HG03025 (cell line): ENCODE data around the gene CABP1.
"Not testable (repeated sequence)": the region's sequence is repeated elsewhere in the genome, so short reads cannot be mapped to it uniquely, and the experiment has no call there.

Experiments
- ATAC-seq: cut with Tn5 transposase; IDR thresholded peaks from one replicate; pipeline ENCODE4 v1.9.1; 2021; ENCODE audit warnings: mild to moderate bottlenecking, moderate library complexity; ENCODE audit not compliant: unreplicated experiment, low FRiP score

CABP1 gene

DNA sequence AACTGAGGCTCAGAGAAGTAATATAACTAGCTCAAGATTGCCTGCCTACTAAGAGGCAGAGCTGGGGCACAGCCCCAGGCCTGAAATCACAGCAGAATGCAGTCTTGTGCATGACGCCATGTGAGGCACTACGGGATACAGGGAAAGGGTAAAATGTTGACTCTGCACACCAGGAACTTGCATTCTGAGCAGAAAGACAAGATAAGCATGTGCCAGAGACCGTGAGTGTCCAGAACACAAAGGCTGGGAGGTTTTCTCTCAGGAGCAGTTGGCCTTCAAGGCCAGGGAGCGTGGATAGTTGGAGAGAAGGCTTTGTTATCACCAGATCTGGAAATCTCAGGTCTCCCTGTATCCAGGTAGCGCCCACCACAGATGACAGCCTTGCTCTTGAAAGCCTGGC is 23.3 kb downstream of the CABP1 start:
- ATAC-seq: no peak

DNA sequence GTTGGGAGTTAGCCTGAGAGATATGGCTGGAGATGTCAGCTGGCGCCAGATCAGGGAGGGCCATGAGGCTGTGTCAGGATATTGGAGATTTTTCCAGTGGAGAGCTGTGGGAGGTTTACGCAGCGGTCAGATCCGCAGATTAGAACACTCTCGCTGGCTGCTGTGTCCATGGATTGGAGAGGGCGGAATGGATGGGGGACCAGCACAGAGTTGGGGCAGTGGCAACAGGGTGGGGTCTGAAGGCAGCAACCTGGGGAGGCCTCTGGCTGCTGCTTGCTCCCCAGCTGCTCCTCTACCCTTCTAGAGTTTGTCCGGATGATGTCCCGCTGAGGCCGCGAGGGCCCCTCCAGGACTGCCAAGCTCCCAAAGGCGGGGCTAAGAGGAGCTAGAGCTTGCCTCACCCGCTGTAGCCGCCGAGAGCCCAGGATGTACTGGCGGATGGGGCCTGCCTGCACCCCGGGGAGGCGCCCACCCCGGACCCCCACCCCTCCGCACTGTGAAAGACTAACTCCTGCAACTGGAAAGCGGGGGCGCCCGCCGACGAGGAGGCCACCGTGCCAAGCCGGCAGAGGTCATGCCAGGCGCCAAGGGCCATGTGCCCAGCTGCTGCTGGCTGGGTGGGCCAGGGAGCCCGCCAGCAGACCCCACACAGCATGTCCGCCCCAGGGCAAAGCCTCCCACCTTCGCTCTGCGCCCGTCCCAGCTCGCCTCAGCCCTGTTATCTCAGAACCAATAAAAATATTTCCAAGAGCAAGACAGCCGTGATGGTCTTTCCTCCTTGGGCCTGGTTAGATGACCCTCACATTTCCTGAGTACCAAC is 26.4 kb downstream of the CABP1 start:
- ATAC-seq: no peak

DNA sequence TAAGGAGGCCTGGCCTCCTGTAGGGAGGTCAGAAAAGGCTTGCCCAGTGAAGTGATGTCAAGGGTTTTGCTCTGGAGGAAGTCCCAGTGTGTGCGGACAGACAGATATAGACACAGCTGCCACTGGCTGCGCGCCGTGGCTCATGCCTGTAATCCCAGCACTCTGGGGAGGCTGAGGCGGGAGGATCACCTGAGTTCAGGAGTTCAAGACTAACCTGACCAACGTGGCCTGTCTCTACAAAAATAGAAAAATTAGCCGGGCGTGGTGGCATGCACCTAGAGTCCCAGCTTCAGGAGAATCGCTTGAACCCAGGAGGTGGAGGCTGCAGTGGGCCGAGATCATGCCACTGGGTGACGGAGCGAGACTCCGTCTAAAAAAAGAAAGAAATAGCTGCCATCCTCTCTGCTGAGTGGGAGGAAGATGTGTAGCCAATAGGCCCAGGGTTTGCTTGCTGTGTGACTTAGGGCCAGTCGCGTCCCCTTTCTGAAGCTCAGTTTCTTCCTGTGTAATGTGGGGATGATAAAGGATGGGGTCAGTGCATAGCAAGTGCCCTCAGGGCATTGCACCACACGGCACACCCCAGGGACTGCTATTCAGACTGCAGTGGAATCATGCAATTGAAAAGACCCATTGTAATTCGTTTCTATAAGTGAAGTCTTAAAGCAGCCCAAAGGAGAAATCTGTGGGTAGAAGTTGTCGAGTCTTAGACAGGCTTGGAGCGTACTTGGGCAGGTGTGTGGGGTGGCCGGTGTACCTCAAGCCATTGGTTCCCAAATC is 27.9 kb downstream of the CABP1 start:
- ATAC-seq: no peak

DNA sequence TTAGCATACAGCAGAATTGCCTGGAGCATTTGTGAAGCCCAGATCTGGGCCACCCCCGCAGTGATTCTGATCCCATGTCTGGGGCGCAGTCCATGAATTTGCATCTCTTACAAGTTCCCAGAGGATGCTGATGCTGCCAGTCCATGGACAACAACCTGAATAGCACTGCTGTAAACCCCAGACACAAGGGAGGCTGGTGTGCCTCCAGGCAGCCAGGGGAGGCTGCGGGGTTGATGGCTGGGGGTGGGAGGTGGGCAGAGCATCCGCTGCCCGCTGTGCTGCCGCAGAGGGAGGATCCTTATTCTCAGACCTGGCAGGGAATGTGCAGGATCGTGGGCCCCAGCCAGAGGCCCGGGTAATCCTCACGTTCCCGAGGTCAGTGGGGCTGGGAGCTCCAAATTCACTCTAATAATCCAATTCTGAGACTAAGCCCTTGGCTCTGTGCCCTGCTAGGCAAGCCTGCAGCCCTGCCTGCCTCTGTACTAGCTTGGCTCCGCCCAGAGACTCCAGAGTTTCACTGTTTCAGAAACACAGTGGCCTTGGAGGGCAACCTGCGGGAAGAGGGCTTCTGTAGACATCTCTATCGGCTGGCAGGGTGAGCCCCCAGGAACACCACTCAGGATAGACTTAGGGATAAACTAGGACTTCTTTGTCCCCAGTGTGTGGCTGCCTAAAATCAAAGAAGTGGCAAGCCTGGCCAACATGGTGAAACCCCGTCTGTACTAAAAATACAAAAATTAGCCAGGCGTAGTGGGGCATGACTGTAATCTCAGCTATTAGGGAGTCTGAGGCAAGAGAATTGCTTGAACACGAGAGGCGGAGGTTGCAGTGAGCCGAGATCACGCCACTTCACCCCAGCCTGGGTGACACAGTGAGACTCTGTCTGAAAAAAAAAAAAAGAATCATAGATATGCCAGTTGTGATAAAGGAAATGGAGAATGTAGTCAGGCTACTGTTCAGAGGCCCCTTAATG is 28.7 kb downstream of the CABP1 start:
- ATAC-seq: no peak

DNA sequence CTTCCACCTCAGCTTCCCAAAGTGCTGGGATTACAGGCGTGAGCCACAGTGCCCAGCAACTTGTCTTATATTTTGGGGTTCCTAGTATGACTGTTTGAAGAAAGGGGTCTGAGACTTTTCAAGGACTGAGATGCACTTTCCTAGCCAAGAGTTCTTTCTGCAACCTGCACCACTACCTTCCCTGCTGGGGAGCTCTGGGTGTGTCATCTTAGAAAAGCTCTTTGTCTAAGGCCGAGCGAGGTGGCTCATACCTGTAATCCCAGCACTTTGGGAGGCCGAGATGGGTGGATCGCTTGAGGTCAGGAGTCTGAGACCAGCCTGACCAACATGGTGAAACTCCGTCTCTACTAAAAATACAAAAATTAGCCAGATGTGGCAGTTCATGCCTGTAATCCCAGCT is 29.8 kb downstream of the CABP1 start:
- not testable (repeated sequence) for ATAC-seq

DNA sequence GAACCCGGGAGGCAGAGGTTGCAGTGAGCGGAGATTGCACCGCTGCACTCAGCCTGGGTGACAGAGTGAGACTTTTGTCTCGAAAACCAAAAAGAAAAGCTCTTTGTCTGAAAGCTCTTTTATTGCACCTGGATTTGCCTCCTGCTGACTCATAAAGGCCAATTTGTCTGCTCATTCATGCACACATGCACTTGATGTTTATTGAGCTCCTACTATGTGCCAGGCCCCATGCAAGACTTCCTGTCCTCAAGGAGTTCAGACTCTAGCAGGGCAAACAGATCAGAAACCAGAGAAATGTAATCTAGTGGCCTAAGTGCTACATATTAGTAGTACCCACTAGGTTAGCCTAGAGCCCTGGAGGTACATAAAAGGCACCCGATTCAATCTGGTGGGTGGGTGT is 30.2 kb downstream of the CABP1 start:
- ATAC-seq: no peak

DNA sequence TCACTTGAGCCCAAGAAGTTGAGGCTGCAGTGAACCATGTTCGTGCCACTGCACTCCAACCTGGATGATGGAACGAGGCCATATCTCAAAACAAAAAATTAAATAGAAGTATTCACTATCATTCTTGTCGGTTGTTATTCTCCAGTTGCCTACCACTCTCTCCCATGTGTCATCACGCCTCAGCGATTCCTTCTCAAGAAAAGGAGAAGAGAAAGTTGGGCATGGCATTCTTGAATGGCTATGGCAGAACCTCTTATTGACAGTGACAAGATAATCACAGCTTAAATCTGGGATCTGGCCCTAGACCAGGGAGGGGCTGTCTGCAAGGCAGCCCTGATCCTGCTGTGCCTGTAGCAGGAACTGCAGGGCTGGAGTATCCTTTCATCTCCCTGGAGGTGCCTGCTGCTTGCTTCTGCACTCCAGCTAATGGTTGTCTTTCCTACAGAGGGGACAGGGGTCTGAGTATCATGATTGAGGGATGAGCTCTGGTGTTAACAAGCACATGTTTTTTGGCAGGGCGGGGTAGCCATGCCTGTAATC is 33.7 kb downstream of the CABP1 start:
- ATAC-seq: no peak

DNA sequence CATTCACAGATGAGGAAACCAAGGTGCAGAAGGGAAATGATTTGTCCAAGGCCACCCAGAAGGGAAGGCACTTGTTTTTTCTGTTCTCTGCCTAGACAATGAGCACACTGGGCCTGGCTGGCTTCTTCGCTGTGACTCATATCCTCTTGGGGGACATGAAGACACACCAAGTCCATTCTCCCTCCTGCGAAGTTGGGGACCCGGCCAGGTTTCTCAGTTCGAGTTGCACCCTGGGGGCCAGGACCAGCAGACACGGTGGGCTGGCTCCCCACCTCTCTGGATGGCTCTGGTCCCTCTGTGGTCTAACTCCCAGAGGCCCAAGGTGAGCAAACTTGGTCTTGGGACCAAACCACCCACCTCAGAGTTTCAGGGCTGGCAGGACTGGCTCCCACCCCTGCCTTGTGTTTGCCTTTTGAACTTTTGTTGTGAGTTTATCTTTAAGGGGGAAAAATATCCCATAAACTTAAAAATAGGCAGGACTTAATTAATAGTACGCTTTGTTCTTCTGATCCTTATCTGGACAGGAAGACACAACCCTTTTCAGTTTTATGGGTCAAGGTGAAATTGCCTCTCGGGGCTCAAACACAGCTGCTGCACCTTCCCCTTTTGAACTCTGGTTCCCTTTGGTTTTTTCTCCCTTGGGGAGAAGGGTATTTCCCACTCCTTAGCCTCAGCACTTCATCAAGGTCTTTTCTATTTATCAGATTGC is 37.5 kb downstream of the CABP1 start:
- ATAC-seq: no peak

DNA sequence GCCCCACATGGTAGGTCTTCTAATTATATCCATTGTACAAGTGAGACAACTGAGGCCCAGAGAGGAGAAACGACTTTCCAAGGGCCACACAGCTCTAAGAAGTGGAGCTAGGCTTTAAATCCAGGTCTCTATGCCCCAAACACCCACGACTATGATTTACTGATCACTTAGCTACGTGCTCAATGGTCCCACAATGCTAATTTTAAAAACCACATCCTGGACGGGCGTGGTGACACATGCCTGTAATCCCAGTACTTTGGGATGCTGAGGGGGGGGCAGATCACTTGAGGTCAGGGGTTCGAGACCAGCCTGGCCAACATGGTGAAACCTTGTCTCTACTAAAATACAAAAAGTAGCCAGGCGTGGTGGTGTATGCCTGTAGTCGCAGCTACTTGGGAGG is 38.1 kb downstream of the CABP1 start:
- no peak for ATAC-seq

DNA sequence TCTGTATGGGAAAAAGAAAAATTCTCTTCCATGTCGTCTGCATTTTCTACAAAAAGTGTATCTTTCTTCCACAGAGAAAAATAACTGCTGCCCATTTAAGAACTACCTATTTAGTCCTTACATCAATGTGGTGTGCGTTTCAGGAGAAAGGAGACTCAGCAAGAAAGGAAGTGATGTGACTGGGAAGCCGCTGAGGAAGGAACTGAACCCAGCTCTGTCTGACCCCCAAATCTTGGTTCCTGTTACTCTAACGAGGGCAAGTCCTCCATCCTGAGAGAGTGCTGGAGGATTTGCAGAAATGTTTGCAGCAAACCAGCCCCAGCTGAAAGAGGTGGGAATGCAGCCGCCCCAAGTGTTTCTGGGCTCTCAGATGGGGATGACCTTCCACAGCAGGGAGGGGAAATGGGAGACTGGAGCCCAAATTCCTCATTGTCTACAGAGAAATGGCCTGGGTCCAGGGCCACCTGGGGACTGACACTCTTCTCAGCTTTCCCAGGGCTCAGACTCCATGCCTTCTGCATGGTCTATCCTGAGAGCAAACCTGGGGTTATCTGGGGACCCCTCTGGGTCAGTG is 39.8 kb downstream of the CABP1 start:
- no peak for ATAC-seq

DNA sequence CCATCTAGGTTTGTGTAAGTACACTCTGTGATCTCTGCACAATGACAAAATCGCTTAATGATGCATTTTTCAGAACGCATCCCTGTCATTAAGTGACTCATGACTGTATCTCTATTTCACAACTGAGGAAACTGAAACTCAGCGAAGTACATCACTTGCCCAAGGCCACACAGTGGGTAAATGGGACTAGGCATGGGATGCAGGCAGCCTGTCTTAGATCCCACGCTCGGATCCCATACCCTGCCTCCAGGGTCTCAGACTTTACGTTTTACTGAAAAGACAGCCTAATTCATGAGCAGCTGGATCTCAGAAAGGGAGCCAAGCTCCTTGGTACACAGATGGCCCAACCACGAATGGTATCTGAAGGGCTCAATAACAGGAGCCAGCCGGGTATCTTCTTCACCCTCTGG is 44.1 kb downstream of the CABP1 start:
- ATAC-seq: no peak

DNA sequence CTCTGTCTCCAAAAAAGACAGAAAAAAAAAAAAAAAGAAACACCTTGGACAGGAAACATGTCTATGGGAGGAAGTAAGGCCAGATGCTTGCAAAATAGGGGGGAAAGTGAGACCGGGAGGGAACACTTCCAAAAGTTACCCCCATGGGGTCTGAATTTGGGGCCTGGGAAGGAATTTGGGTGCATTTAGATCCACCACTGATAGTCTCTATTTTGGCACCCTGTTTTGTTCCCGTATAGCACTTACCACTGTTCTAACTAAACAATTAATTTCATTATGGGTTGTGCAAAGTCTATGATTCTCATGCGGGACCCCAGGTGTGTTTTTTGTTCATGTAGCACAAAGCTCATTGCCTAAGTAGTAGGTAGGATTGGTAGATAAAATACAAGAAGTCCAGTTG is 45.1 kb downstream of the CABP1 start:
- no peak for ATAC-seq

DNA sequence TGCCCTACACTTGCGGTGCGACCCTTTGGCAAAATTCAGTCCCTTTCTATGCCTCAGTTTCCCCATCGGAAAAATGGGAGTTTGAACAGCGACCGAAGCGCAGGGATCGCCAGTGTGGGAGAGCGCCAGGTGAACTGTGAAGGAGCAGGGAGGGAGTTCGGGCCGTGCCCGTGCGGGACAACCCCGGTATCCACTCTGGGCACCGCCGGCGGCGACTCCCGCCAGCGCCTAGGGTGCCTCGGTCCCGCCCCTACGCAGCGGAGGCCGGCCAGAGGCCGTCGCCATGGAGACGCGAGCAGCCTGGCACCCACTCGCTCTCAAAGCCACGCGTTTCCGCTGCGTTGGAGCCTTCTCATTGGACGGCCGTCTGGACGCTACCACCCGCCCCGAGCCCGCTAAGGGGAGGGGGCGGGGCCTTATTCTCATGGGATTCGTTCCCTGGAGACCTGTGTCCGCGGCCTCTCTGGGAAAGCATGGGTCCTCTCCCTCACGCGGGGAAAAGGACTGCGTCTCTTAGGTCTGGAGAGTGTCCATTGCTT is 45.8 kb downstream of the CABP1 start:
- ATAC-seq: peak; percentile 74

DNA sequence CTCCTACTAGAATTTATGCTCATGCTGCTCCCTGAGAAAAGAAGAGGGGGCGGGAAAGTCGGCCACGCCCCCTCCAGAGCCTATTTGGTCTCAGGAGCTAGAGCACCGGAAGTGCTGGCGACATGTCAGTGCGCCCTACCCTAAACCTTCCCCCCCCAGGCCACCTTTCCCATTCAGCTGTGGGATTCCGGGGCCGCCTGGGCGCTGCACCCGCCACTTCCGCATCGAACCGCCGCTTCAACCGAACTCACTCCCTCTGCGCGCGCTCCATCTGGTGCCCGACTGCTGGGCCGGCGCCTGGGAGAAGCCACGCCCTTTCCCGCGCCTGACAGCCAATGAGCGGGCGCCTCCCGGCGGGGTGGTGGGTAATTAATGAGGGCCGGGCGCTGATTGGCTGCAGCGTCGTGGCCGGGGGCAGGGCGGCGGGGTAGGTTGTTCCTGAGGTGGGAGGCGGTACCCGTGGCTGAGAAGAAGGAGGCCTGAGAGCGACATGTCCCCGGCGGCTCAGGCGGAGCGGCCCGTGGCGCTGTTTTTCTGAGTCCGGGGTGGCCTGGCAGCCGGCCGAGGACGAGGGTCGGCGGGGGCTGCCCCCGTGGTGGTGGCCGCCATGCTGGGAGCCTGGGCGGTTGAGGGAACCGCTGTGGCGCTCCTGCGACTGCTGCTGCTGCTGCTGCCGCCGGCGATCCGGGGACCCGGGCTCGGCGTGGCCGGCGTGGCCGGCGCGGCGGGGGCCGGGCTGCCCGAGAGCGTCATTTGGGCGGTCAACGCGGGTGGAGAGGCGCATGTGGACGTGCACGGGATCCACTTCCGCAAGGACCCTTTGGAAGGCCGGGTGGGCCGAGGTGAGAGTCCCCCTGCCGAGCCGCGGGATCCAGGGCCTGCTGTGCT is 46.5 kb downstream of the CABP1 start, which contains the start of gene MLEC:
TSS of gene MLEC (plus strand) at position 460 of the 888 bp plus-strand sequence. CDS start at position 608, 148 bp downstream.
- ATAC-seq: peak; percentile 63

DNA sequence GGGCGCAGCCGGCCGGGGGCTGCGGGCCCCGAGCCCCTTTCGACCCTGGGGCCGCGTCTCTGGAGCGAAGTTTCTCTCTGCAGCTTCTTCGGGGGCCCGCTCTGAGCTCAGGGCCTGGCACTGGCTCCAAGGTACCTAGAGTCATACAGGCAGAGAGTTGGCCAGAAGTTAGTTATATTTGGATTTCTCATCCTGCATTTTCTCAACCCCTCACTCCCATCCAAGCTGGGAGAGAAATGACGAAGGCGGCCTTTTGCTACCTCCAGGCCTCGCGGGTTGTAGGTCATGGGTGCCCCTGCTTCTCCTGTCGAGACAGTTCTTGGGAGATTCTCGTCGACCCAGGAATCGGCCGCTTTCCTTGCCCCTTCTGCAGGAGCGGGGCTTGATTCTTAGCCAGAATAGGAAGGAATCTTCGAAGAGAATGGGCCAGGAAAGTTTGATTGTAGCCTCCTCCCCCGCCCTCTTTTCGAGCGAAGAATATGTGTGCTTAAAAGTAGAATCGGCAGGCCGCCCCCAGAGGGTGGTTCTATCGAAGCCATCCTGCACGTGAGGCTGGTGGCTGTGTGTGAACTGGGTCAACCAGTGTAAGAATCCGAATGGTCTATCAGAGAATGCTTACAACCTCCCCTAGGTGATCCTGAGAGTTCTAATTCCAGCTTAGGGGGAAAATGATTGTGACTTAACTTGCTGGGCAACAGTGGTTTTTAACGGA is 47.3 kb downstream of the CABP1 start:
- ATAC-seq: no peak

DNA sequence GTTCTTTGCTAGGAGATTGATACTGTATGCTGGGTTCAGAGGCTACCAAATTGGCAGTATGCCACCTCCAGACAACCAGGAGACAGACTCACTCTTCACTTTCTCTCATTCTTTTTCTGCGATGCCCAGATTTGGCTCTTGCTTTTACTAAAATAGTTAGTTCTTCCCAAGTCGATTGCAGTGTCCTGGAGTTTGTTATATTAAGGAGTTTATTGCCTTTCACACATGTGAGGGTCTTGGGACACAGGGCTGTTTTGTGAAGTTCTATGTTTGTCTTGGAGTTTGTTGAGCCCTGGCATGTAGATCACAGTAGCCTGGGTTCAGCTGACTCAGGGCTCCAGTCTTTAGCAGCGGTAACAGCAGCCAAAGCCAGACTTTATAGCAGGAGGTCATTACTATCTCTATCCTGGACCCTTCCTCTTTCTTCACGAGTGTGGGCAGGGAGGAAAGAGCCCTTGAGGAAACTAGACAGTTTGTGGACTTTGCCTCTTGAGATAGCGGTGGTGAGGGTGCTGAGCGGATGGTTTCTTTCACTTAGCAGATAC is 48.2 kb downstream of the CABP1 start:
- ATAC-seq: no peak

DNA sequence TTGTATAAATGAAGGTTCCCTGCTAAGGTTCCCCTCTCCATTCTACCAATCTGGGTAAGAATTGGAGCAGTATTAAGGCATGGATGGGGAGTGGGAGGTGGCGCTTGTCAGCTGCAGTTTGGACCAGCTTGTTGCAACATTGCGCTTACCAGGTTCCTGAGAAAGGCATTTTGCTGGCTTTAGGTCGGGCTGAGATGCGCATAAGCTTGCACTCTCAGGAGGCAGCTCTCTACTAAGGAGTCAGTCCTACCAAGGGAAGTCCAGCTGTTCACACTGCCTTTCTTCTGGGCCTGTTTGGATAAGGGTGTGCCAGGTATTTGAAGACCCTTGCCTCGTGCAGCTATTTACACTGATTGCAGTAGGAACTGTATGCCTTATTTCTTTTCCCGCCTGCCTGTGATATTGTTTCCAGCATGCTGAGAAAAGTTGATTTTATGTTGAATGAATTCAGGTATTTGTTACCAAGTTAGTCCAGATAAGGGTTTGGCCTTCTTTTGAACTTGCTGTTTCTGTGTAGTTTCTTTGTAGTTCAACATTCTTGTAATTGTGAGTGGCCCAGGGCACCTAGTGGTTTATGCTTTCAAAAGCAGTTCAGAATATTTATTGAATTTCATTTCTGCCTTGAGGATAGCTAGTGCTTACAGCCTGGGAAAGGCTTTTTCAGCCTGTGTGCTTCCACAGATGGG is 49.1 kb downstream of the CABP1 start:
- no peak for ATAC-seq
